K562 (cell line): ENCODE measurements around the gene EFS.

Experiments used
- ATF2 ChIP-seq: sonication (generic); formaldehyde crosslinking; IDR thresholded peaks from 2 replicates; pipeline ENCODE4 v1.8.1; 2022; ENCODE audit warnings: missing genetic modification reagents
- BHLHE40 ChIP-seq: IDR thresholded peaks from 2 replicates; pipeline ENCODE4 v1.6.1; 2011; ENCODE audit warnings: low read length, improper control_type of control experiment
- CTCF ChIP-seq, 3 experiments: IDR thresholded peaks in 2 of 3; conservative IDR thresholded peaks in 1 of 3; 2 replicates each; pipeline ENCODE4 v1.5.1; 2011 to 2012; ENCODE audit warnings: low read length in 3 of 3, mild to moderate bottlenecking in 3 of 3, control low read depth in 2 of 3, improper control_type of control experiment in 1 of 3, inconsistent platforms in 1 of 3, low read depth in 1 of 3, mixed read lengths in 1 of 3, moderate library complexity in 1 of 3; ENCODE audit not compliant: insufficient read depth in 2 of 3
- EGR1 ChIP-seq: fragments of 450-650 bp; conservative IDR thresholded peaks from 2 replicates; pipeline ENCODE4 v1.6.1; 2017; ENCODE audit warnings: mild to moderate bottlenecking
- HNRNPL ChIP-seq: fragments of 200-400 bp; formaldehyde crosslinking; IDR thresholded peaks from 2 replicates; pipeline ENCODE4 v1.6.1; 2017; ENCODE audit warnings: low read depth, mild to moderate bottlenecking, low read length
- KDM1A ChIP-seq, 2 experiments: fragments of 450-650 bp; IDR thresholded peaks; 2 replicates each; pipeline ENCODE4 v1.6.1; 2016; ENCODE audit warnings: mild to moderate bottlenecking in 2 of 2
- NRF1 ChIP-seq, 2 experiments: fragments of 450-650 bp; IDR thresholded peaks in 1 of 2; conservative IDR thresholded peaks in 1 of 2; 2 replicates each; pipeline ENCODE4 v1.6.1; 2014; ENCODE audit warnings: mild to moderate bottlenecking in 2 of 2
- RAD21 ChIP-seq, 2 experiments: fragments of 250-450 bp in 1 of 2; fragments of 450-650 bp in 1 of 2; sonication (Bioruptor Pico) in 1 of 2; formaldehyde crosslinking in 1 of 2; IDR thresholded peaks in 1 of 2; conservative IDR thresholded peaks in 1 of 2; 2 replicates each; pipeline versions ENCODE4 v1.4.0 to v1.8.0; 2020 to 2022; ENCODE audit warnings: mild to moderate bottlenecking in 2 of 2, moderate library complexity in 1 of 2
- SETDB1 ChIP-seq: IDR thresholded peaks from one replicate; pipeline ENCODE4 v1.6.1; 2012; ENCODE audit warnings: low read length, control low read depth, inconsistent platforms
- SIX5 ChIP-seq, 2 experiments: IDR thresholded peaks; 2 replicates each; pipeline ENCODE4 v1.6.1; 2011; ENCODE audit warnings: low read length in 2 of 2, borderline replicate concordance in 1 of 2, low read depth in 1 of 2, mild to moderate bottlenecking in 1 of 2, moderate library complexity in 1 of 2; ENCODE audit not compliant: insufficient read depth in 1 of 2
- SP1 ChIP-seq: sonication (generic); formaldehyde crosslinking; IDR thresholded peaks from 2 replicates; pipeline ENCODE4 v1.8.1; 2022; ENCODE audit warnings: mild to moderate bottlenecking, missing genetic modification reagents

- TF ChIP-seq EGR1 (no peak), SIX5 (IDR thresholded peaks at IDR 0.05; ENCODE audit: borderline replicate concordance in 1 of 2, insufficient read depth in 1 of 2, low read depth in 1 of 2, low read length in 2 of 2) (no peak), RAD21 (CRISPR knock-in tag; conservative IDR thresholded peaks at IDR 0.05 in 1 of 2, IDR thresholded peaks at IDR 0.05 in 1 of 2) (no peak), NRF1 (conservative IDR thresholded peaks at IDR 0.05 in 1 of 2, IDR thresholded peaks at IDR 0.05 in 1 of 2) (no peak), CTCF (IDR thresholded peaks at IDR 0.05 in 2 of 3, conservative IDR thresholded peaks at IDR 0.05 in 1 of 3; ENCODE audit: insufficient read depth in 2 of 3, low read depth in 1 of 3, low read length in 3 of 3) (no peak), ATF2 (no peak), SETDB1 (no peak), BHLHE40 (no peak), HNRNPL (no peak), SP1 (CRISPR knock-in tag) (no peak), KDM1A (IDR thresholded peaks at IDR 0.05) (no peak)
These were observed at the start of gene EFS for GRCh38 chr14:23365036-23365731.
